ENCODE results near the gene WNT6. TPM values are rescaled to one million over a fixed set of nuclear protein-coding genes. Genes with fewer than 3 reads are reported as not detected.

The WNT6 gene
- 0.12 TPM for polyA plus RNA-seq (ENCODE audit: insufficient read length)
- long read RNA-seq, donor 1, partial matches to known transcripts = 0 of 1 reads
- long read RNA-seq, donor 1, other reads (novel, unspliced or antisense) = 0 of 1 reads
- long read RNA-seq, donor 2 = 0 reads
- long read RNA-seq, donor 3 = 0 reads
- long read RNA-seq, donor 4 = 0 reads
- long read RNA-seq, donor 5 = 0 reads
- long read RNA-seq, donor 6 = 0 reads
- long read RNA-seq, donor 7, partial matches to known transcripts = 0 of 1 reads
- long read RNA-seq, donor 7, other reads (novel, unspliced or antisense) = 0 of 1 reads
- long read RNA-seq, donor 8 = 0 reads

GRCh38 chr2:218859556-218859987 lies at the start of gene WNT6:
WNT6 (plus strand) TSS chr2:218859805; CDS start chr2:218860038, 233 bp downstream.
- DNase-seq = no peak

- no peak for DNase-seq
Observed at GRCh38 chr2:218810256-218810655, 49.3 kb upstream of the WNT6 start.

- no peak for DNase-seq
Observed at GRCh38 chr2:218811382-218811781, 48.2 kb upstream of the WNT6 start.

GRCh38 chr2:218812096-218812815 lies 47.3 kb upstream of the WNT6 start:
- DNase-seq = no peak

- DNase-seq = no peak
Observed at GRCh38 chr2:218812861-218813260, 46.7 kb upstream of the WNT6 start.

GRCh38 chr2:218813771-218814460 lies 45.7 kb upstream of the WNT6 start:
- DNase-seq = no peak

GRCh38 chr2:218814540-218815243 lies 44.9 kb upstream of the WNT6 start:
- no peak for DNase-seq

- no peak for DNase-seq
Observed at GRCh38 chr2:218815244-218815637, 44.4 kb upstream of the WNT6 start.

- DNase-seq = no peak
Observed at GRCh38 chr2:218815649-218816048, 44.0 kb upstream of the WNT6 start.

- no peak for DNase-seq
Observed at GRCh38 chr2:218816561-218817011, 43.0 kb upstream of the WNT6 start.

GRCh38 chr2:218819093-218819492 lies 40.5 kb upstream of the WNT6 start:
- no peak for DNase-seq

GRCh38 chr2:218820746-218821369 lies 38.7 kb upstream of the WNT6 start:
- no peak for DNase-seq

- no peak for DNase-seq
Observed at GRCh38 chr2:218821605-218822211, 37.9 kb upstream of the WNT6 start.

GRCh38 chr2:218822622-218823021 lies 37.0 kb upstream of the WNT6 start:
- no peak for DNase-seq

- DNase-seq = no peak
Observed at GRCh38 chr2:218823196-218823855, 36.3 kb upstream of the WNT6 start.

GRCh38 chr2:218824004-218824403 lies 35.6 kb upstream of the WNT6 start:
- DNase-seq = no peak

GRCh38 chr2:218826791-218827190 lies 32.8 kb upstream of the WNT6 start:
- no peak for DNase-seq

- DNase-seq = no peak
Observed at GRCh38 chr2:218827701-218828476, 31.7 kb upstream of the WNT6 start.

- DNase-seq = no peak
Observed at GRCh38 chr2:218828477-218828778, 31.2 kb upstream of the WNT6 start.

- DNase-seq = no peak
Observed at GRCh38 chr2:218829868-218830451, 29.6 kb upstream of the WNT6 start.

Measured in left kidney (tissue), 8 donors.